Globus pallidus (tissue), 1 donor: Measurements from ENCODE around the gene FARP2.
"Not testable (repeated sequence)": the region's sequence is repeated elsewhere in the genome, so short reads cannot be mapped to it uniquely, and the experiment has no call there.

Experiments
- DNase-seq: peaks from one replicate; pipeline ENCODE4 v3.0.0-alpha.2; 2015; ENCODE audit warnings: low spot score

FARP2 gene, protein sequence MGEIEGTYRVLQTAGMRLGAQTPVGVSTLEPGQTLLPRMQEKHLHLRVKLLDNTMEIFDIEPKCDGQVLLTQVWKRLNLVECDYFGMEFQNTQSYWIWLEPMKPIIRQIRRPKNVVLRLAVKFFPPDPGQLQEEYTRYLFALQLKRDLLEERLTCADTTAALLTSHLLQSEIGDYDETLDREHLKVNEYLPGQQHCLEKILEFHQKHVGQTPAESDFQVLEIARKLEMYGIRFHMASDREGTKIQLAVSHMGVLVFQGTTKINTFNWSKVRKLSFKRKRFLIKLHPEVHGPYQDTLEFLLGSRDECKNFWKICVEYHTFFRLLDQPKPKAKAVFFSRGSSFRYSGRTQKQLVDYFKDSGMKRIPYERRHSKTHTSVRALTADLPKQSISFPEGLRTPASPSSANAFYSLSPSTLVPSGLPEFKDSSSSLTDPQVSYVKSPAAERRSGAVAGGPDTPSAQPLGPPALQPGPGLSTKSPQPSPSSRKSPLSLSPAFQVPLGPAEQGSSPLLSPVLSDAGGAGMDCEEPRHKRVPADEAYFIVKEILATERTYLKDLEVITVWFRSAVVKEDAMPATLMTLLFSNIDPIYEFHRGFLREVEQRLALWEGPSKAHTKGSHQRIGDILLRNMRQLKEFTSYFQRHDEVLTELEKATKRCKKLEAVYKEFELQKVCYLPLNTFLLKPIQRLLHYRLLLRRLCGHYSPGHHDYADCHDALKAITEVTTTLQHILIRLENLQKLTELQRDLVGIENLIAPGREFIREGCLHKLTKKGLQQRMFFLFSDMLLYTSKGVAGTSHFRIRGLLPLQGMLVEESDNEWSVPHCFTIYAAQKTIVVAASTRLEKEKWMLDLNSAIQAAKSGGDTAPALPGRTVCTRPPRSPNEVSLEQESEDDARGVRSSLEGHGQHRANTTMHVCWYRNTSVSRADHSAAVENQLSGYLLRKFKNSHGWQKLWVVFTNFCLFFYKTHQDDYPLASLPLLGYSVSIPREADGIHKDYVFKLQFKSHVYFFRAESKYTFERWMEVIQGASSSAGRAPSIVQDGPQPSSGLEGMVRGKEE

DNA sequence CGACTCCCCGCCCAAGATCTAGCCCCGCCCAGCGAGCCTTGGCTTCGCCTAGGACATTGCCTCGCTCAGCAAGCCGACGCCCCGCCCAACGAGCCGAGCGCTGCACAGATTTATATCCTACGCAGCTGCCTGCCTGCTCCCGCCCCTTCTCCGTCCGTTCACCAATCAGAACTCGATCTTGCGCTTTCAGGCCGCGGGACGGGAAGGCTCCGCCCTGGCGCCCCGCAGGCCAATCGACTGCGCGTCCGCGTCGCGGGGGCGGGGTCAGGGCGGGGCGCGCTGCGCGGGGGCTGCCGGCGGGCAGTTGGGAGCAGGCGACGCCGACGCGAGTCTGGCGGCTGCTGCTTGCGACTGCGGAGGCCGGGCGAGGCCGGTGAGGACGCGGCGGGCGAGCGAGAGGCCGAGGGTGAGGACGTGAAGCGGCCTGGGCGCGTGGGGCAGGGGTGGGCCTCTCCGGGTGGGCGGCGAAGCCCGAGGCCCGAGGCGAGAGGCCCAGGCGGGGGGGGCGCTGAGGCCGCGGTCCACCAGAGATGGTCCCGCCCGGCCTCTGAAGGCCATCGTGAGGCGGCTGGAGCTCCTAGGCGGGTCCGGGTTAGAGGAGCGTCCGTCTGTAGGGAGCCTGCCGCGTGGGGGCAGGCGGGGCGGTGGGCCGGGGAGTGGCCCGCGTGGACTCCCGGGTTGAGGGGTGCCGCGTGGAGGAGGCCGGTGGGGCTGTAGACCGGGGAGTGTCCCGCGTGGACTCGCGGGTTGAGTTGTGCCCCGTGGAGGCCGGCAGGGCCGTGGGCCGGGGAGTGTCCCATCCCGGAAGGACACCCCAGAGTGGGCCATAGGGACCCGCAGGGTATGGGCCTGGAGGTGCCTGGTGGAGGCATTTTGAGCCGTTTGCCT is at the start of gene FARP2:
TSS of gene FARP2 (plus strand) at position 303 of the 888 bp plus-strand sequence. CDS start 16,823 bp downstream, outside the sequence.
- peak; percentile 99 for DNase-seq

DNA sequence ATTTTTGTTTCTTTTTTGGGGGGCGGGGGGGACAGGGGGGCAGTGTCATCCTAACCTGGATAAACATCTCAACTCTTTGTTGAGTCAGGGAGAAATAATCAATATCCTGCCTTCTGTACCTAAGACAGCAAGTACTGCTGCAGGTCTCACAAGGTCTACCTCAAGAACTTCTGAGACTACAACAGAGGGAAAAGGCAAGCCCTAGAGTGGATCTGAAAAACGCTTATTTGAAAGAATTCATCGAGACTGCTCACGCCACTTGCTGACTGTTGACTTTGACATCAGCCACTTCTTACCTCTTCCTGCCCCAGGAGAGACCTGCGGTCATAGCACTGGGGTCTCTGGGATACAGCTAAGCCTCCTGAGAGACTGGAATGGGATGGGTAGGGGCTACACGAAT is 49.0 kb upstream of the FARP2 start:
- no peak for DNase-seq

DNA sequence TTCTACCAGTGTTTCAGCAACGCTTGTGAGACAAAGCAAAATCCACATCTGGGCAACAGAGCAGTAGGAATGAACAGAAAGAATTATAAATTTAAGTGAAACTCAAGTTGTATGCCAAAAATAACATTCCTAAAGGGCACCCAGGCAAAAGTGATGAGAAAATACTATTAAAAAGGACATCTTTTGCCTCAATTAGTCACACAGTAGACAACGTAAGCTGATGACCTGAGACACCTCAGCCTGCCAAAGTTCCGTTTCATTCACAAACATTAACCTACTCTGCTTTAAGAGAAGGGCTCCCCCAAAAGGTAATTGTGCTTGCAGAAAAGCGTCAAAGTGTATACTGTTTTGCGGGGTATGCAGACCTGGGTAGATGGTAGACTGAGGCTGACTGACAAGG is 47.8 kb upstream of the FARP2 start:
- DNase-seq: no peak

DNA sequence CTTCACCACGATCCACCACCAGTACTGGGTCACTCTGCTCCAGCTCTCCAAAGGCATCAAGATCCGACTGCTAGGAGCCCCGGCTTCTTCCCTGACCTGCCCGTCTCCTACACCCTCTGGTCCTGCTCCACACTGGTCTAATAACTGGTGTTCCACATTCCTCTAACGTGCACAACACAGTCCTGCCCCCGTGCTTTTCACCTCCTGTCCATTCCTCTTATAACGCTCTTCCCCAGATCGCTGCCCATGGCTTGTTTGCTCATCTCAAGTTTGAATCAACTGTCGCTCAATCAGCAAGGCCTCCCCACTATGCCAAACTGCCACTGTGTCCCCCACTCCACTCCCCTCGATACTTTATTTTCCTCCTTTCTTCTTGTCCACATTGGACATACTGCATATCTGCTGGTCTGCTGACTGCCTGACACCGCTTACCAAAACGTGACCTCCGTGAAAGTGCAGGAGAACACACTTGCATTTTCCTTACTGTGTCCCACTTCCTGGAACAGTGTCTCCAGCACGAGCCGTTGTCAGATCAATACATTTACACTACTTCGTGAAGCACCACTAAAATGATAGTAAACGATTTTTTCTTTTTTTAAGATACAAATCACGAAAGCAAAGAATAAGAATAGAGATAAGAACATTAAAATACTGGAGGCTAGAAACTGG is 47.1 kb upstream of the FARP2 start:
- no peak for DNase-seq

DNA sequence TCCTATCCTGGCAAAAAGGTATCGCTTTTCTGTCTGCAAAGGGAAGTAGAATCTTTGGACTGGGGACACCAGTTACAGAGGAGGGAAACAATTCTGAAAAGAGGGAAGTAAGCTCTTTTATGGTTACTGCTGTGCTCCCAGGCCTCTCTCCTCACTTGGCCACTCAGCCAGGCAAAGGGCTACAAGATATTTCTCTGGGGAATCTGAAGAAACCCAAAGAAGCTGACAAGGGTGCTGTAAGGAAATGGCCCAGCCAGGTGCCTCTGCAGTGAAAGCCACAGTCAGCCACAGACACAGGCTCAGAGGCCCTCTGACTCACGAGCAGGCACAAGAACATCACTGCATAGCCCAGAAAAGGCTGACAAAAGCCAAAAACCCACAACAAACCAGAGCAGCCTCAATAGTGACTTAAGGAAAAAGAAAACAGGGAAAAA is 46.4 kb upstream of the FARP2 start:
- DNase-seq: peak; percentile 11

DNA sequence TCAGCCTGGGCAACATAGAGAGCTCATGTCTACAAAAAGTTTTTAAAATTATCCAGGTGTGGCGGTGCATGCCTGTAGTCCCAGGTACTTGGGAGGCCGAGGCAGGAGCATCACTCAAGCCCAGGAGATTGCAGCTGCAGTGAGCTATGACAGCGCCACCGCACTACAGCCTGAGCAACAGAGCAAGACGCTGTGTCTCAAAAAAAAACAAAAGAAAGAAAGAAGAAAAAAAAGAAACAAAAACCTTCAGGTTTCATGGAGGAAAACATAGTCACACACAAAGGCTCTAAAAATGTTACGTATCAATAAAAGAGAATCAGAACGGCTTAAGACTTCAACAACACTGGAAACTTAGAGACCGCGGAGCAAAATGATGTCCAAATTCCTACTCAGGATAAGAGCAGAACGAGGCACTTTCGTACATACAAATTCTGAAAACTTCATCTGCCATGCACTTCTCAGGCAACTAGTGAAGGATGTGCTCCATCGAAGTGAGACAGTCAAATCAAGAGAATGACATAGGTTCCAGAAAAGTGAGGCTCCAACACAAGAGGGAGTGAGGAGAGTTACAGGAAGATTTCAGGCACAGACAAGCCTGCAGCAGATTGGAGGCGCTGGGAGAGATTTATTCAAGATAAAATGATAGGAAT is 45.0 kb upstream of the FARP2 start:
- DNase-seq: no peak

DNA sequence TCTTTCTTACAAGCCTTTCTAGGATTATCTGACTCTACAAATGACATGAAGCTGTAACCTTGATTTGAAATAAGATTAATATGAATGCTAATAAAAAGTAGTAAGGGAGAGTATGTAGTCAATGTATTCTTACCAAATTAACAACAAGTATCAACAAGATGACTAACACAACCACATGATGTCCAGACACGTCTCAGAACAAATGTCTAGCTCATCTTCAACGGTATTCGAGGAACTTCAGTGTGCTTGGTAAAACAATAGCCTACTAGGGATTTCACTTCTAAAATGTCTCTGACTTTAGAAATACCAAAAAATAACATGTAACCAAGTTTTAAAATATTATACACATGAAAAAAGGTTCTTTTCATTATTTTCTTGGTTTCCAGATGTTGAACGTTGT is 44.0 kb upstream of the FARP2 start:
- DNase-seq: no peak

DNA sequence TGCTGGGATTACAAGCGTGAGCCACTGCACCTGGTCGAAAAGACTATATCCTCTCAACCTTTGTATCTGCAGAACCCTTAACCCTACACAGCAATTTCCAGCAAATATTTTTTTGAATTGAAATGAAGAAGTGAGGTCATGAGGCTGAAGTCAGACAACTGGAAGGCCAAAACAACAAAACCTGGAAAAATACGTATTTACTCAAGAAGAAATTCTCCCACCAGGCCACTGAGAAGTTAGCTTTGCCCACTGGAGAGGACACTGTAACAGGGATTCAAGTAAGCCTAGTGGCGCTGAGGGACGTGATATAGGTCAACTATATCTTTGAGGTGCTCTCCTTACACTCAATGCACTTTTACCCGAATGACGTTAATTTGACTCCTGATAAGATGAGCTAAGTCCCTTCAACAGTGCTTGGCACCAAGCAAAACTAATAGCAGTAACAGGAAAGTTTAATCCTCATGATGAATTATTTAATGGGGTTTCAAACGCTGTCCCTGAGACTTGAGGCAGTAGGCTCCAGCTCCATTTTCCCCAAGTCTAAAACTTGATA is 42.5 kb upstream of the FARP2 start:
- DNase-seq: no peak

DNA sequence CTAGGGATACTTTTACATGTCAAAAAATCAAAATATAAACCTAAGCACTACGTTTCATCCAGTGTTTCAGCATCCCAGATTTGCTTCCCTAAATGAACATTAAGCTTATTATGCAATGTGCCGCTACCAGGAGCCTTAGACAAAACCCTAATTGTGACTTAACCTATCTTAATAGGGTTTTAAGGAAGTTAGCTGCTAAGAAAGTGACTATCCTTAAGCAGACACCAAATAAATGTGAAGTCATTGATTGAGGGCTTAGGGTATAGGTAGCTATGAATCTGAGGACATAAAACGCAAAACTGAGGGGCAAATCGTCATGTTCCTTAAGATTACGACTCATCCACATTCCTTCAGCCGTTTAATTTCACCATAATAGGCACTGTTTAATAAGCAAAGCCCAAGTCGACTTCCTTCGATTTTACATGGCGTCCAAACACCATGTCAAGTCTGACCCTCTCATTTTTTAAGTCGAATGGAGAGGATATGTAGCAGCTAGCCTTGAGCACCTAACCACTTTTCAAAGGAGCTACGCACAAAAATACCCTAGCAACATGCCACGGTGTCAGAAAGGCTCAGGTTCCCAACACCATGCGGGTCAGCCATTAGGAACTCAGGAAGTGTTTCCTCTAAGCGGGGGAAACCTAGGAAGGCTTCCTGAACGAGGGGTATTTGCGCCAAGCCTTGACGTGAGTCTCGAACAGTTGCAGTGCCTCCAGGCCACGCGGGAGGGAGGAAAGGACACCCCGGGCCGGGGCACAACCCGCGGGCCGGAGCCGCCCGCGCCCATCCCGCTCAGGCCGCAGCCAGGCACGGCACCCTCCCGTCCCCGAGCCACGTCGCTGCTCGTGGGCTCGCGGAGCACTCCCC is 41.6 kb upstream of the FARP2 start:
- peak; percentile 7 for DNase-seq

DNA sequence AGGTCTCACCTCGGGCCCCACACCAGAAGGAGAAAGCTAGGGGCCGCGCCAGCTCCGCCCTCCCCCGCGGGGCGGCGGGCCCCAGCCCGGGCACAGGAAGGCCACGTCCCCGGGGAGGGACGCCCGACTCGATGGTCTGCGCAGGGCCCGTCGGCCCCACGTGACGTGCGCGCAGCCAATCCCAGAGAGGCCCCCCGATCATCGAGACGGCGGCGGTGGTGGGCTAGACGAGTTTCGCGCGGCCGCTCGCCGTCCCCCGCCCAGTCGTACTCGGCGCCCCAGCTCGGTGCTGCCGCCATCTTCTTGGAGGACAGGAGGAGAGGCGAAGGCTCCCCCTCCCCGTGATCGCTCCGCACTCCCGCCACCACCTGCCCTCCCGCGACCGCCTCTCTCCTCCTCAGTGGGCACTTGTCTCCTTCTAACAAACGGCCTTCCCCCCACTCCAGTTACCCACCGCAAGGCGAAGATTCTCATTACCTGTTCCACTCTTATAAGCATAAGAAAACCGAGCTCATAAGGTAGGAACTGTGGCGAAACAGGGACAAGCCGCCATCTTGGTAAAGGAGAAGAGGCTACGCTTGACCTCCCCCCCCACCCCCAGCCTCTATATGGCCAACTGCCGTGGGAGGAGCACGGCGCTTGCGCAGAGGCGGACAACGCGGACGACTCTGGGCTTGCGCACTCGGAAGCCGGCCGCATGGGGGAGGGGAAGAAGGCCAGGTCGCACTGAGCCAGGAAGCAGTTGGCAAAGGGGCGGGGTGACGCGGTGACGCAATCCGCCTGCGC is 40.8 kb upstream of the FARP2 start, which contains the start of gene HDLBP:
TSS of gene HDLBP (minus strand) at position 580 of the 786 bp plus-strand sequence. CDS start 48,803 bp downstream, outside the sequence.
- DNase-seq: peak; percentile 98

DNA sequence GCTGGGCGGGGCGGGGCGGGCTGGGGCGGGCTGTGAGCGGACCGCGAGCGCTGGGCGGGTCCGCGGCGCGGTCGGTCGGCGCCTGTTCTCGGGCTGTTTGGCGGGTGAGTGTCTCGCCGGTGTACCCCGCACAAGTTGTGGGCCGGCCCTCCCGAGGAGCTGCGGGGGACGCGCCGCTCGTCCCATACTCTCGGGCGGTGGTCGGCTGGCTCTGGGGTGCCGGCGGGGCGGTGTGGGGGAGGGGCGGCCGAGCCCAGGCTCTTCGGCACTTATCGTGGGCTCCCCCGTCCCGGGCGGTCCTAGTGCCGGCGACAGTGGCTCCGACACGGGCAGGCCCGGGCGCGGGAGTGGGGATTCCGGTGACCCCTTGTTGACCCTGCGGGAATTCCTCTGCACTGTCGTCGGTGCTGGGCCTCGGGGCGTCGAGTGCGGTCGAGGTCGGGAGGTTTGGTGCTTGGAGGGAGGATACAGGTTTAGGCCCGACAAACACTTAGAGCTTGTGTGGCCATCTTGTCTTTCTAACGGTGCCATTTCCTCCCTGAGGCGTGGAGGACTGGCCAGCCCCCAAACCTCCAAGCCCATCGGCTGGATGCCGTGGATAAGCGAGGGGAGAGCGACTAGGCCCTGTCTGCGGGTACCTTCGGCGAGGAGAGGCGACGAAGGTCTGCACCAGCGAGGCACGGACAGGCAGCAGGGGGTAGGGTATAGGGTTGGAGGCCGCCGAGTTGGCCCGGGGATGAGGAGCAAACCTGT is 40.0 kb upstream of the FARP2 start, which contains the start of gene SEPTIN2:
TSS of gene SEPTIN2 (plus strand) at position 47 of the 753 bp plus-strand sequence. CDS start 8,308 bp downstream, outside the sequence.
- DNase-seq: no peak

DNA sequence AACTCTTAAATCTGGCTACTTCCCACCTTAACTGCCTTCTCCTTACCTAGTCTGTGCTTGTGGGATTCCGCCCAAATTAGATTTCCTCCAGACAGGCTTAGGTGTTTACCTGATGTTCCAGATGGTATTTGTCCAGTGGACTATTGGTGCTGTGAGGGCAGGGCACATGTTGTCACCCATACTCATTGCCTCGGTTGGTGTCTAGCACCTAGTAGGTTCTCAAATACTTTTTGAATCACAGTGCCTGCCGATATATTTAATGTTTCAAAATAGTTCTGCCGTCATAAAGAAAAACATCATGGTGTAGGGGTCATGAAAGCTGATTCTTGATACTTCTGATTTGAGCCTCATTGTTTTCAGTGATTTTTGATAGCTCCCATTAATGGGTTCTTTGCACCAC is 39.3 kb upstream of the FARP2 start:
- no peak for DNase-seq

DNA sequence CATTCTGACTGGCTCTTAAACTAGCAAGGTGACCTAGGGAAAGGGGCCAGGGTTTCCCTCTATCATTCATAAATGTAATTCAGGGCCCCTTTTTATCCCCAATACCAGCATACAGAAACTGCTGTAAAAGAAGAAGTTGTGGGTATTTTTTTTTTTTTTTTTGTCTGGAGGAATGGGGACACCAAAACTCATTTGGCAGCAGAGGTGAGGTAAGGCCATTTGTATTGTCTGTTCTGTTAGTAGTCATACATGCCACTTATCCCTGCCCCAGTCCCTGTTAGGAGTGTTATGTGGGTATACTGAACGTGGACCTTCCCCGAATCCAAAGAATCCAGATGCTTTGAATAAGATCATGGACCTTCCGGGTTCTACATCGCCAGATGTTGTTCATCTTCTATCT is 38.7 kb upstream of the FARP2 start:
- no peak for DNase-seq

DNA sequence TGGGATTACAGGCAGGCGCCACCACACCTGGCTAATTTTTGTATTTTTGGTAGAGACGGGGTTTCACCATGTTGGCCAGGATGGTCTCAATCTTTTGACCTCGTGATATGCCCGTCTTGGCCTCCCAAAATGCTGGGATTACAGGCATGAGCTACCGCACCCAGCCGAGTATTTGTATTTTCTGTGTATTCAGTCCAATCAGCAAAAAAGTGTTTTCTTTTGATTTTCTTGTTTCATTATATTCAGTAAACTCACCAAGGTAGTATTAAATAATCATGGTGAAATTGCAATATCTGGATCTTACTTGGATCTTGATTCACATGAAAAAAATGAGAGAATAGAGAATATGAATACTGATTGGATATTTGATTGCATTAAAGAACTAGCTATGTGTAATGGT is 37.3 kb upstream of the FARP2 start:
- not testable (repeated sequence) for DNase-seq

DNA sequence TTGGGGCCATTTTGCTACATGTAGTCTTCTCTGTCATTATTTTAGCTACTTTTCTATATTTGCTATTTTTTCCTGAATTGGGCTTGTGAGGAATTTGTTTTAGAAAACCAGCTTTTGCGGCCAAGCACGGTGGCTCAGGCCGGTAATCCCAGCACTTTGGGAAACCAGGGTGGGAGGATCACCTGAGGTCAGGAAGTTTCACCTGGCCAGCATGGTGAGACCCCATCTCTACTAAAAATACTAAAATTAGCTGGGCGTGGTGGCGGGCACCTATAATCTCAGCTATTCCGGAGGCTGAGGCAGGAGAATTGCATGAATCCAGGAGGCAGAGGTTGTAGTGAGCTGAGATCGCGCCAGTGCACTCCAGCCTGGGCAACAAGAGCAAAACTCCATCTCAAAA is 35.7 kb upstream of the FARP2 start:
- DNase-seq: no peak

DNA sequence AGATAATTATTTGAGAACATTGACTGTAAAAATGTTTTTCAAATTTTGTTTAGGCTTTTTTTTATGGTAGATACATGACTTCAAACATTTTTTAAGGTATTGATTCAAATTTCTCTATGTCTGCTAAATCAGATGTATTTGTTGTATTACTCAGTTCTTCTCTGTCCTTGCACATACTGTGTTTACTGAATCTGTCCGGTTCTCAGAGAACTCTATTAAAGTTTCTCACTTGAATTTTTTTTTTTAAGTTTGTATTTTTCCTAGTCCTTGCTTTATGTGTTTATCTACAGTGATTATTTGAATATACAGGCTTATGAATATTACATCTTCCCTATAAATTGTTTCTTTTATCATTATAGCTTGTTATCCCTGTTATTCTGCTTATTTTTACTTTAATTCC is 35.1 kb upstream of the FARP2 start:
- DNase-seq: no peak

DNA sequence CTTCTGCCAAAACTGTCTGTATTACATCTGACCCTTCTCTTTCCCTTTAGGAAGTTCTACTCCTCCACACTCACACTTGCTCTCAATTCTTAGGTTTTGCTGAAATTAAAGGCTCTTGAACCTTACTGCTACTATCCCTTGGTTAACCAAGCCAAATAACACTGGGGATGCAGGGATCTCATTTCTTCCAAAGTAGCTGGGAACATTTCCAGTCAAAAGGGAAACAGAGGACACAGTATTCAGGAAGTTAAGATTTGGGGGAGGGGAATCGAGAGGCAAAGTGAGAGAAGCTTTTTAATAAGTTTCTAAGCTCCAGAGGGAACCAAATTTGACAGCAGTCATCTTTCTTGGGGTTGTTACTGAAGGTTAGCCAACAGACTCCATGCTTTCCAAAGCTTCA is 34.2 kb upstream of the FARP2 start:
- DNase-seq: peak; percentile 40
